ENCODE results near the gene GFM2. TPM values are rescaled to one million over a fixed set of nuclear protein-coding genes. Genes with fewer than 3 reads are reported as not detected.

Gene GFM2, protein sequence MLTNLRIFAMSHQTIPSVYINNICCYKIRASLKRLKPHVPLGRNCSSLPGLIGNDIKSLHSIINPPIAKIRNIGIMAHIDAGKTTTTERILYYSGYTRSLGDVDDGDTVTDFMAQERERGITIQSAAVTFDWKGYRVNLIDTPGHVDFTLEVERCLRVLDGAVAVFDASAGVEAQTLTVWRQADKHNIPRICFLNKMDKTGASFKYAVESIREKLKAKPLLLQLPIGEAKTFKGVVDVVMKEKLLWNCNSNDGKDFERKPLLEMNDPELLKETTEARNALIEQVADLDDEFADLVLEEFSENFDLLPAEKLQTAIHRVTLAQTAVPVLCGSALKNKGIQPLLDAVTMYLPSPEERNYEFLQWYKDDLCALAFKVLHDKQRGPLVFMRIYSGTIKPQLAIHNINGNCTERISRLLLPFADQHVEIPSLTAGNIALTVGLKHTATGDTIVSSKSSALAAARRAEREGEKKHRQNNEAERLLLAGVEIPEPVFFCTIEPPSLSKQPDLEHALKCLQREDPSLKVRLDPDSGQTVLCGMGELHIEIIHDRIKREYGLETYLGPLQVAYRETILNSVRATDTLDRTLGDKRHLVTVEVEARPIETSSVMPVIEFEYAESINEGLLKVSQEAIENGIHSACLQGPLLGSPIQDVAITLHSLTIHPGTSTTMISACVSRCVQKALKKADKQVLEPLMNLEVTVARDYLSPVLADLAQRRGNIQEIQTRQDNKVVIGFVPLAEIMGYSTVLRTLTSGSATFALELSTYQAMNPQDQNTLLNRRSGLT
- 30.9 and 32.0 TPM in 2 replicates for total RNA-seq (ENCODE audit: low replicate concordance)
- long read RNA-seq, transcript GFM2-201 (21 exons, 3,249 nt), result major isoform, 155 of 210 reads
- long read RNA-seq, partial matches to known transcripts, result 22 of 210 reads
- long read RNA-seq, other reads (novel, unspliced or antisense), result 24 of 210 reads

DNA sequence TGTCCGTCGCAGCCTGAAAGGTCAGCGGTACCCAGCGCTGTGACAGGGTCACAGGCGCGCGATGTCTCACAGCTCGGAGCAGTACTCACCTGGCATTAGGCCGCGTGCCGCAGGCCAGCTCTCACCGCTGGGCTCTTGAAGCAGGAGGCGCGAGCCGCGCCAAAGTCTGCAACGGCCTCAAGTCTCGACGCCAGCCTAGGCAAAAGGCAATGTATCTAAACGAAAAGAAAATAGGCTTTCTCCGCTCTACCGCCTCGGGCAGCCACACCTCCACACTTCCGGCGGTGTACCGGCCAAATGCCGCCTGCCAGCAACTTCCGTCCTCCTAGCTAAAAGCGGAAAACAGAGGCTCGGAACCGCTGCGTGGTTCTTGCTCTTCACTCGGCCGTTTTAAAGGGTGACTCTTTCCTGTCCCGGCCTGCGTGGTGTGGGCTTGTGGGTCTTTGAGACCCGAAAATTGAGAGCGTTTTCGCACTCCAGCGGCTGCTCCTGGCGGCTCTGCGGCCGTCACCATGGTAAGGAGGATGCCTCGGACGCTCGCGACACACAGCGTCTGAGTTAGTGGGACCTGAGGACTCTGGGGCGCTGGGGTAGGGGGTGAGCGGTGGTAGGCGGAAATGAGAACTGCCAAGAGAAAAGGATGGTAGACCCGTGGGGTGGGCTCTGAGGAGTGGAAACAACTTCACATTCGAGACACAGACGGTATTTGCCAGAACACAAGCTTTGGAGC lies at the start of gene GFM2, which contains the start of gene NSA2:
GFM2 (minus strand) TSS at position 269 of the 730 bp plus-strand sequence. CDS start 3,375 bp downstream, outside the sequence.
NSA2 (plus strand) TSS at position 401 of the 730 bp plus-strand sequence; CDS start at position 513, 112 bp downstream.
- Mint-ChIP-seq H3K27me3 (no peaks in the 10 kb centered on the region), H3K4me3 (peak within 1 kb of the TSS; percentile 100), H3K4me1 (ENCODE audit: unreplicated experiment) (peaks cover 12% of the 10 kb centered on the region), H3K36me3 (peaks cover 14% of the 10 kb centered on the region), H3K9me3 (no peaks in the 10 kb centered on the region), H3K27ac (peak within 1 kb of the TSS; percentile 91)
- TF ChIP-seq, protein P1, sequence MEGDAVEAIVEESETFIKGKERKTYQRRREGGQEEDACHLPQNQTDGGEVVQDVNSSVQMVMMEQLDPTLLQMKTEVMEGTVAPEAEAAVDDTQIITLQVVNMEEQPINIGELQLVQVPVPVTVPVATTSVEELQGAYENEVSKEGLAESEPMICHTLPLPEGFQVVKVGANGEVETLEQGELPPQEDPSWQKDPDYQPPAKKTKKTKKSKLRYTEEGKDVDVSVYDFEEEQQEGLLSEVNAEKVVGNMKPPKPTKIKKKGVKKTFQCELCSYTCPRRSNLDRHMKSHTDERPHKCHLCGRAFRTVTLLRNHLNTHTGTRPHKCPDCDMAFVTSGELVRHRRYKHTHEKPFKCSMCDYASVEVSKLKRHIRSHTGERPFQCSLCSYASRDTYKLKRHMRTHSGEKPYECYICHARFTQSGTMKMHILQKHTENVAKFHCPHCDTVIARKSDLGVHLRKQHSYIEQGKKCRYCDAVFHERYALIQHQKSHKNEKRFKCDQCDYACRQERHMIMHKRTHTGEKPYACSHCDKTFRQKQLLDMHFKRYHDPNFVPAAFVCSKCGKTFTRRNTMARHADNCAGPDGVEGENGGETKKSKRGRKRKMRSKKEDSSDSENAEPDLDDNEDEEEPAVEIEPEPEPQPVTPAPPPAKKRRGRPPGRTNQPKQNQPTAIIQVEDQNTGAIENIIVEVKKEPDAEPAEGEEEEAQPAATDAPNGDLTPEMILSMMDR (conservative IDR thresholded peaks at IDR 0.05), result no peak
- peak; percentile 91 for DNase-seq (ENCODE audit: extremely low spot score, unreplicated experiment)

DNA sequence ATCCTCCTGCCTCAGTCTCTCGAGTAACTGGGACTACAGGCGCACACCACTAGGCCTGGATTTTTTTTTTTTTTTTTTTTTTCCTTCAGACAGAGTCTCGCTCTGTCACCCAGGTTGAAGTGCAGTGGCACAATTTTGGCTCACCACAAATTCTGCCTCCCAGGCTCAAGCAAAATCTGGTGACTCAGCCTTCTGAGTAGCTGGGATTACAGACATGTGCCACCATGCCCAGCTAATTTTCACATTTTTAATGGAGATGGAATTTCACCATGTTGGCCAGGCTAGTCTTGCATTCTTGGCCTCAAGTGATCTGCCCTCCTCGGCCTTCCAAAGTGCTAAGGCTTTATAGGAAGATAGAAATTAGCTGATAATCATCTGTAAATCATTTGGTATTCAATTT lies 44.0 kb upstream of the GFM2 start:
- TF ChIP-seq, protein P1 (conservative IDR thresholded peaks at IDR 0.05), result no peak

DNA sequence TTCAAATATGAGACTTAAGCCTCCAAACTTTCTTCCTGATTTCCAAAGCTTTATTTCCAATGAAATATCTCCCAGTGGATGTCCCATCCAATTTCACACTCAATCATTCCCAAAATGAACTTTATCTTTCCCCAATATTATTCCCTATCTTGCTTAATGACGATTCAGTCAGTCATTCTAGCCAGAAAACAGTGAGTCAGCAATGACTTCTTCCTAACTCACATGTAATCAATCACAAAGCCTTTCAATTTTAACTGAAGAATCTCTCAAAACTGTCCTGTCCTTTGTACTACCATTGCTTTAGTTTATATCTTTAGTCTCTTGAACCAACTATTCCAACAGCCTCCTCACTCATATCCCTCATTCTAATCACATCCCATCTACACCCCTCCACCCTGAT lies 35.0 kb upstream of the GFM2 start:
- Mint-ChIP-seq H3K4me3 (no peak overlapping the region), H3K27ac (no peak overlapping the region)
- TF ChIP-seq, protein P1 (conservative IDR thresholded peaks at IDR 0.05), result no peak

More for the DNA sequence above, 44.0 kb upstream of the GFM2 start:
- H3K4me1 Mint-ChIP-seq (ENCODE audit: unreplicated experiment), result peaks cover 6% of the 10 kb centered on the region
- no peak for DNase-seq (ENCODE audit: extremely low spot score, unreplicated experiment)
- peaks cover 7% of the 10 kb centered on the region for H3K9me3 Mint-ChIP-seq
- H3K27me3 Mint-ChIP-seq, result no peaks in the 10 kb centered on the region
- H3K36me3 Mint-ChIP-seq, result peaks cover 15% of the 10 kb centered on the region
- no peak overlapping the region for H3K4me3 Mint-ChIP-seq
- no peak overlapping the region for H3K27ac Mint-ChIP-seq

DNA sequence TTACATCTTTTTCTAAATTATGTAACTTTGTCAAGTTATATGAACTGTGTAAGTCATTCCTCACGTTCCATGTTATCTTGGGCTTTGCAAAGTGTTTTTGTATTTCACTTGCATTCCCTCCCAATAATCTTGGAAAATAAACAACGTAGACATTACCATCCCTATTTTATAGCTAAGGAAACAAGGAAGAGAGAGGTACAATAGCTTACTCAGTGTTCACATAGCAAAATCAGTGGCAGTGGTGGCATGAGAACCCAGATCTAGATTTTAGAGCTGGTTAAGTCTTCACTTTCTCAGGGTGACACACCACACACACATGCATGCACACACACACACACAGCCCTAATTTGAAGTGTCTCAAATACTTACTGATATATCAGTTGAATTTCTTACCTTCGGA lies 34.3 kb upstream of the GFM2 start:
- Mint-ChIP-seq H3K4me3 (no peak overlapping the region), H3K36me3 (no peaks in the 10 kb centered on the region), H3K27me3 (no peaks in the 10 kb centered on the region), H3K27ac (no peak overlapping the region), H3K9me3 (no peaks in the 10 kb centered on the region), H3K4me1 (ENCODE audit: unreplicated experiment) (no peaks in the 10 kb centered on the region)
- no peak for DNase-seq (ENCODE audit: extremely low spot score, unreplicated experiment)
- TF ChIP-seq, protein P1 (conservative IDR thresholded peaks at IDR 0.05), result no peak

More for the DNA sequence above, 35.0 kb upstream of the GFM2 start:
- Mint-ChIP-seq H3K9me3 (no peaks in the 10 kb centered on the region), H3K4me1 (ENCODE audit: unreplicated experiment) (no peaks in the 10 kb centered on the region), H3K36me3 (no peaks in the 10 kb centered on the region), H3K27me3 (no peaks in the 10 kb centered on the region)
- no peak for DNase-seq (ENCODE audit: extremely low spot score, unreplicated experiment)
